GM19328 (cell line): ENCODE measurements around the gene NDUFB8.

ENCODE experiments used
- ATAC-seq: cut with Tn5 transposase; IDR thresholded peaks from one replicate; pipeline ENCODE4 v1.9.1; 2021; ENCODE audit warnings: mild to moderate bottlenecking, moderate library complexity; ENCODE audit not compliant: unreplicated experiment

Gene NDUFB8

DNA sequence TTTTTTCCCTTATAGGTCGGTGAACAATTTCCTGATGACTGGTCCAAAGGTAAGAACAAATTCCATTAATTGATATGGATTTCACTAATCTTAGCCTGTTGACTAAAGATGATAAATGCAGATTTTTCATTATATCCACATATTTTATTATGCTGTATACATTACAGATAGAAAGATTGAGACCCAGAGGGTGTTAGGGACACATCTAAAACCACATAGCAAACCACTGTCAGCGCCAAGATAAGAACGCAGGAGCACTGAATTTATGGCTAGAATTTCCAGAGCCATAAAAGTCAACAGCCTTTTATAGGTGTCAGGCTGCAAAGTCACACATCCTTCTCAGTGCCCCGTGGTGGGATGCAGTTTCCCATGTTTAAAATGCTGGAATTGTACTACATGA, 50.6 kb downstream of the NDUFB8 start:
- no peak for ATAC-seq

DNA sequence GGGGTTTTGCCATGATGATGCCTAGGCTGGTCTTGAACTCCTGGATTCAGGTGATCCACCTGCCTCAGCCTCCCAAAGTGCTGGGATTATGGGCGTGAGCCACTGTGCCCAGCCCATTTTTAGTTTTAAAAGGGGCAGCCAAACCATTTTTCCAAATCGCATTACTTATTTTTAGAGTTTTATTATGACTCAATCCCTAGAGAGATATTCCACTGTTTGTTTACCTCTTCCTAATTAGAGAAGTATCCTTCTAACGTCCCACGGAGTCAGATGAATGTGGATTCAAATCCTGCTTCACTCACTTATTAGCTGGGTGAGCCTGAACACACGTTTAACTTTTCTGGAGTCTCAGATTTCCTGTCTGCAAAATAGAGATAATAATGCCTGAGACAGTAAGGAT, 51.7 kb downstream of the NDUFB8 start:
- no peak for ATAC-seq
